ENCODE measurements around the gene SDHC. TPM values are rescaled to one million over a fixed set of nuclear protein-coding genes. Genes with fewer than 3 reads are reported as not detected.

Gene SDHC
- polyA plus RNA-seq, 10 donors = 120 to 148 (median 133) TPM

Other genes with a start within 250 kb of the SDHC start
- 10 to 100 TPM in 1 of 10 donors, 1 to 10 TPM in 9; 2.1 to 12.3 (median 2.7) TPM for gene ARHGAP30, start 244.5 kb upstream of the SDHC start, polyA plus RNA-seq (ENCODE audit: insufficient read length in 10 of 10)
- 1 to 10 TPM in 2 of 10 donors, under 1 TPM in 5, not detected in 3; 0.11 to 8.0 (median 0.18) TPM for gene NECTIN4, start 224.8 kb upstream of the SDHC start, polyA plus RNA-seq (ENCODE audit: insufficient read length in 10 of 10)
- 1 to 10 TPM in 4 of 10 donors, under 1 TPM in 6; 0.43 to 1.8 (median 0.89) TPM for gene KLHDC9, start 216.0 kb upstream of the SDHC start, polyA plus RNA-seq (ENCODE audit: insufficient read length in 10 of 10)
- 10 to 100 TPM; 52.6 to 81.9 (median 62.9) TPM for gene PFDN2, start 196.3 kb upstream of the SDHC start, polyA plus RNA-seq (ENCODE audit: insufficient read length in 10 of 10)
- gene NIT1, start 196.3 kb upstream of the SDHC start, polyA plus RNA-seq (ENCODE audit: insufficient read length in 10 of 10) = 10 to 100 TPM; 25.5 to 33.3 (median 29.0) TPM
- 10 to 100 TPM; 36.0 to 47.4 (median 44.5) TPM for gene DEDD, start 181.7 kb upstream of the SDHC start, polyA plus RNA-seq (ENCODE audit: insufficient read length in 10 of 10)
- gene UFC1, start 160.4 kb upstream of the SDHC start, polyA plus RNA-seq (ENCODE audit: insufficient read length in 10 of 10) = 100 to 1,000 TPM in 5 of 10 donors, 10 to 100 TPM in 5; 93.2 to 118 (median 101) TPM
- 10 to 100 TPM; 24.5 to 33.2 (median 27.3) TPM for gene USP21, start 154.9 kb upstream of the SDHC start, polyA plus RNA-seq (ENCODE audit: insufficient read length in 10 of 10)
- gene PPOX, start 148.0 kb upstream of the SDHC start, polyA plus RNA-seq (ENCODE audit: insufficient read length in 10 of 10) = 10 to 100 TPM; 15.2 to 29.1 (median 19.1) TPM
- gene B4GALT3, start 136.9 kb upstream of the SDHC start, polyA plus RNA-seq (ENCODE audit: insufficient read length in 10 of 10) = 10 to 100 TPM; 18.2 to 29.4 (median 23.3) TPM
- gene ADAMTS4, start 115.3 kb upstream of the SDHC start, polyA plus RNA-seq (ENCODE audit: insufficient read length in 10 of 10) = 10 to 100 TPM in 8 of 10 donors, 1 to 10 TPM in 2; 6.8 to 23.6 (median 11.8) TPM
- gene NDUFS2, start 112.0 kb upstream of the SDHC start, polyA plus RNA-seq (ENCODE audit: insufficient read length in 10 of 10) = 100 to 1,000 TPM; 115 to 160 (median 139) TPM
- gene FCER1G, start 99.1 kb upstream of the SDHC start, polyA plus RNA-seq (ENCODE audit: insufficient read length in 10 of 10) = 10 to 100 TPM; 14.9 to 26.2 (median 19.6) TPM
- gene APOA2, start 90.8 kb upstream of the SDHC start, polyA plus RNA-seq (ENCODE audit: insufficient read length in 10 of 10) = 10 to 100 TPM in 1 of 10 donors, 1 to 10 TPM in 1, under 1 TPM in 1, not detected in 7; 0.55 to 10.5 (median 2.2) TPM
- 10 to 100 TPM in 3 of 10 donors, 1 to 10 TPM in 7; 8.7 to 11.3 (median 9.4) TPM for gene TOMM40L, start 88.3 kb upstream of the SDHC start, polyA plus RNA-seq (ENCODE audit: insufficient read length in 10 of 10)
- 1 to 10 TPM in 3 of 10 donors, under 1 TPM in 7; 0.58 to 1.4 (median 0.75) TPM for gene NR1I3, start 76.2 kb upstream of the SDHC start, polyA plus RNA-seq (ENCODE audit: insufficient read length in 10 of 10)
- under 1 TPM; 0.19 to 0.63 (median 0.36) TPM for gene PCP4L1, start 55.6 kb upstream of the SDHC start, polyA plus RNA-seq (ENCODE audit: insufficient read length in 10 of 10)
- gene MPZ, start 4.4 kb upstream of the SDHC start, polyA plus RNA-seq (ENCODE audit: insufficient read length in 10 of 10) = 10 to 100 TPM in 9 of 10 donors, 1 to 10 TPM in 1; 9.1 to 17.8 (median 13.0) TPM
- gene CFAP126, start 53.5 kb downstream of the SDHC start, polyA plus RNA-seq (ENCODE audit: insufficient read length in 10 of 10) = 1 to 10 TPM in 4 of 10 donors, under 1 TPM in 5, not detected in 1; 0.31 to 2.0 (median 0.50) TPM
- gene FCGR2A, start 191.1 kb downstream of the SDHC start, polyA plus RNA-seq (ENCODE audit: insufficient read length in 10 of 10) = 1 to 10 TPM; 3.5 to 7.7 (median 5.3) TPM
- 1 to 10 TPM in 1 of 10 donors, under 1 TPM in 8, not detected in 1; 0.43 to 1.7 (median 0.65) TPM for gene HSPA6, start 210.2 kb downstream of the SDHC start, polyA plus RNA-seq (ENCODE audit: insufficient read length in 10 of 10)
- gene FCGR3A, start 235.4 kb downstream of the SDHC start, polyA plus RNA-seq (ENCODE audit: insufficient read length in 10 of 10) = 1 to 10 TPM; 1.4 to 2.7 (median 2.0) TPM